HUES64 (cell line): Measurements from ENCODE around the gene CCDC7.
"Not testable (repeated sequence)": the region's sequence is repeated elsewhere in the genome, so short reads cannot be mapped to it uniquely, and the experiment has no call there.

ENCODE experiments used
- H3K27ac ChIP-seq: 2 replicates; pipeline ENCODE4 v1.7.0; 2013; ENCODE audit warnings: low read depth, low read length, inconsistent platforms
- H3K27me3 ChIP-seq: 2 replicates; pipeline ENCODE4 v1.6.1; 2013; ENCODE audit warnings: mild to moderate bottlenecking, low read length; ENCODE audit not compliant: insufficient read depth
- H3K36me3 ChIP-seq: 2 replicates; pipeline ENCODE4 v1.6.1; 2013; ENCODE audit warnings: mild to moderate bottlenecking, low read length; ENCODE audit not compliant: insufficient read depth
- H3K4me1 ChIP-seq: 2 replicates; pipeline ENCODE4 v1.6.1; 2013; ENCODE audit warnings: mild to moderate bottlenecking, low read length, moderate library complexity; ENCODE audit not compliant: insufficient read depth
- H3K4me3 ChIP-seq: 2 replicates; pipeline ENCODE4 v1.5.1; 2013; ENCODE audit warnings: mild to moderate bottlenecking, low read length, moderate library complexity
- H3K9ac ChIP-seq: 2 replicates; pipeline ENCODE4 v1.6.1; 2013; ENCODE audit warnings: mild to moderate bottlenecking, low read depth, low read length
- H3K9me3 ChIP-seq: 2 replicates; pipeline ENCODE4 v1.6.1; 2013; ENCODE audit warnings: low read depth, low read length; ENCODE audit not compliant: insufficient read depth
- WGBS: fragments of 150-250, 120-280 bp; methylation state at CpG from one replicate; pipeline ENCODE4 v1.1.7; 2013; ENCODE audit warnings: missing lambda C conversion rate; 5-methylcytosine and 5-hydroxymethylcytosine counted together

The CCDC7 gene

GRCh38 chr10:32909456-32909855, 463.5 kb downstream of the CCDC7 start:
- Histone ChIP-seq H3K4me3 (no peak overlapping the region), H3K9me3 (no peaks in the 10 kb centered on the region), H3K4me1 (no peaks in the 10 kb centered on the region), H3K27me3 (no peaks in the 10 kb centered on the region), H3K36me3 (peaks cover 85% of the 10 kb centered on the region), H3K27ac (no peak overlapping the region), H3K9ac (no peak overlapping the region)
- WGBS = 98% methylated on average over 1 of the region's 1 CpG

- H3K9ac ChIP-seq, H3K27ac ChIP-seq, H3K4me1 ChIP-seq, H3K27me3 ChIP-seq, H3K9me3 ChIP-seq, H3K4me3 ChIP-seq: not testable (repeated sequence)
- H3K36me3 ChIP-seq = peaks cover 80% of the 10 kb centered on the region
- 87% methylated on average over 2 of the region's 7 CpGs for WGBS
Observed at GRCh38 chr10:32909970-32910369, 464.0 kb downstream of the CCDC7 start.

- no peak overlapping the region for H3K9ac ChIP-seq
- 96% methylated on average over 11 of the region's 11 CpGs for WGBS
- H3K27me3 ChIP-seq = no peaks in the 10 kb centered on the region
Observed at GRCh38 chr10:32911285-32912016, 465.5 kb downstream of the CCDC7 start.

GRCh38 chr10:32917817-32918216, 471.9 kb downstream of the CCDC7 start:
- H3K9me3 ChIP-seq, H3K4me3 ChIP-seq, H3K27me3 ChIP-seq, H3K9ac ChIP-seq, H3K4me1 ChIP-seq, H3K27ac ChIP-seq: not testable (repeated sequence)
- H3K36me3 ChIP-seq = peaks cover 59% of the 10 kb centered on the region
- 96% methylated on average over 2 of the region's 5 CpGs for WGBS

More at GRCh38 chr10:32911285-32912016, 465.5 kb downstream of the CCDC7 start:
- no peaks in the 10 kb centered on the region for H3K9me3 ChIP-seq
- no peaks in the 10 kb centered on the region for H3K4me1 ChIP-seq
- H3K4me3 ChIP-seq = no peak overlapping the region
- peaks cover 70% of the 10 kb centered on the region for H3K36me3 ChIP-seq
- H3K27ac ChIP-seq = no peak overlapping the region

- no peak overlapping the region for H3K27ac ChIP-seq
- H3K4me3 ChIP-seq = no peak overlapping the region
- H3K9ac ChIP-seq = no peak overlapping the region
- H3K36me3 ChIP-seq = peaks cover 93% of the 10 kb centered on the region
- peaks cover 6% of the 10 kb centered on the region; the same call in 1 of the 2 replicates for H3K9me3 ChIP-seq
- WGBS = 97% methylated on average over 2 of the region's 2 CpGs
- H3K27me3 ChIP-seq = no peaks in the 10 kb centered on the region
- H3K4me1 ChIP-seq = no peaks in the 10 kb centered on the region
Observed at GRCh38 chr10:32922170-32922569, 476.2 kb downstream of the CCDC7 start.

- H3K27me3 ChIP-seq = no peaks in the 10 kb centered on the region
- H3K27ac ChIP-seq = no peak overlapping the region
- H3K4me1 ChIP-seq = no peaks in the 10 kb centered on the region
- H3K4me3 ChIP-seq = no peak overlapping the region
- H3K9me3 ChIP-seq = peaks cover 6% of the 10 kb centered on the region; the same call in 1 of the 2 replicates
- no peak overlapping the region for H3K9ac ChIP-seq
- WGBS = 94% methylated on average over 2 of the region's 2 CpGs
- H3K36me3 ChIP-seq = peaks cover 100% of the 10 kb centered on the region
Observed at GRCh38 chr10:32923134-32923533, 477.2 kb downstream of the CCDC7 start.

- Histone ChIP-seq H3K9me3 (peaks cover 4% of the 10 kb centered on the region; the same call in 1 of the 2 replicates), H3K4me1 (no peaks in the 10 kb centered on the region), H3K9ac (no peak overlapping the region), H3K27me3 (no peaks in the 10 kb centered on the region), H3K4me3 (no peak overlapping the region), H3K27ac (no peak overlapping the region), H3K36me3 (peaks cover 99% of the 10 kb centered on the region)
- WGBS = 100% methylated on average over 2 of the region's 2 CpGs
Observed at GRCh38 chr10:32923849-32924248, 477.9 kb downstream of the CCDC7 start.
